Measurements from ENCODE around the gene PTPRR. TPM values are rescaled to one million over a fixed set of nuclear protein-coding genes. Genes with fewer than 3 reads are reported as not detected.

The PTPRR gene
- total and polyA plus RNA-seq, 2 donors (not counting 1 experiment from before 2014, with no cell fraction given), result not detected

GRCh38 chr12:70706611-70707010 is 213.9 kb downstream of the PTPRR start:
- Mint-ChIP-seq H3K4me1 (no peaks in the 10 kb centered on the region), H3K27ac (no peak overlapping the region), H3K27me3 (peaks cover 5% of the 10 kb centered on the region), H3K9me3 (ENCODE audit: insufficient read depth) (no peaks in the 10 kb centered on the region), H3K4me3 (no peak overlapping the region)
- Histone ChIP-seq H3K4me3 (ENCODE audit: control extremely low read depth in 1 of 5, extremely low read depth in 1 of 5, insufficient read depth in 1 of 5, low read depth in 2 of 5, low read length in 4 of 5) (no peak overlapping the region), H3K4me2 (replicated peaks; ENCODE audit: low read depth, low read length, poor library complexity, severe bottlenecking) (no peak overlapping the region), H3K27me3 (replicated peaks in 1 of 4; ENCODE audit: control extremely low read depth in 1 of 4, control insufficient read depth in 3 of 4, insufficient read depth in 4 of 4, low read length in 3 of 4) (peaks cover 0 to 3% (median 0%) of the 10 kb centered on the region in 4 experiments), H3K9ac (ENCODE audit: low read length) (no peak overlapping the region), H4K20me1 (ENCODE audit: control insufficient read depth, insufficient read depth, low read length, poor library complexity, severe bottlenecking) (no peaks in the 10 kb centered on the region), H3K27ac (ENCODE audit: low read length in 2 of 2) (no peak overlapping the region), H3K36me3 (replicated peaks in 1 of 2; ENCODE audit: control extremely low read depth in 1 of 2, control insufficient read depth in 1 of 2, extremely low read depth in 1 of 2, insufficient read depth in 2 of 2, low read length in 1 of 2) (no peaks in the 10 kb centered on the region), H3K4me1 (ENCODE audit: control insufficient read depth in 2 of 2, insufficient read depth in 2 of 2, low read length in 2 of 2) (no peaks in the 10 kb centered on the region), H3K9me3 (ENCODE audit: control extremely low read depth in 1 of 3, control insufficient read depth in 2 of 3, insufficient read depth in 1 of 3, low read length in 2 of 3) (no peaks in the 10 kb centered on the region), H2AFZ (ENCODE audit: insufficient read depth, low read depth, low read length, poor library complexity, severe bottlenecking) (no peak overlapping the region), H3K79me2 (ENCODE audit: control insufficient read depth, insufficient read depth, low read length) (no peaks in the 10 kb centered on the region)
- no peak for DNase-seq
- WGBS (ENCODE audit: insufficient coverage), result no CpG with 5 or more reads among the region's 2 CpGs
- POLR2A ChIA-PET, result no interaction called here
- no peak for ATAC-seq (ENCODE audit: low read depth)
- CTCF ChIA-PET, result interaction anchor here (0.6 kb wide), 1 partner anchor 14 kb away, joined by 3 read pairs; no protein-coding TSS in a partner anchor
- TF ChIP-seq CTCF (IDR thresholded peaks at IDR 0.05) (no peak), EZH2 (IDR thresholded peaks at IDR 0.05; ENCODE audit: borderline replicate concordance, insufficient read depth, low read depth, low read length, poor library complexity, severe bottlenecking) (no peak)
- intact Hi-C loops (cut with micrococcal nuclease), result no loop called here

- ChIA-PET POLR2A (no interaction called here), CTCF (no interaction called here)
- Histone ChIP-seq H3K4me2 (replicated peaks; ENCODE audit: low read depth, low read length, poor library complexity, severe bottlenecking) (no peak overlapping the region), H4K20me1 (ENCODE audit: control insufficient read depth, insufficient read depth, low read length, poor library complexity, severe bottlenecking) (no peaks in the 10 kb centered on the region), H3K27ac (ENCODE audit: low read length in 2 of 2) (no peak overlapping the region), H3K9ac (ENCODE audit: low read length) (no peak overlapping the region), H3K79me2 (ENCODE audit: control insufficient read depth, insufficient read depth, low read length) (no peaks in the 10 kb centered on the region), H3K4me1 (ENCODE audit: control insufficient read depth in 2 of 2, insufficient read depth in 2 of 2, low read length in 2 of 2) (no peaks in the 10 kb centered on the region), H3K4me3 (ENCODE audit: control extremely low read depth in 1 of 5, extremely low read depth in 1 of 5, insufficient read depth in 1 of 5, low read depth in 2 of 5, low read length in 4 of 5) (no peak overlapping the region), H3K9me3 (ENCODE audit: control extremely low read depth in 1 of 3, control insufficient read depth in 2 of 3, insufficient read depth in 1 of 3, low read length in 2 of 3) (no peaks in the 10 kb centered on the region), H2AFZ (ENCODE audit: insufficient read depth, low read depth, low read length, poor library complexity, severe bottlenecking) (no peak overlapping the region), H3K27me3 (replicated peaks in 1 of 4; ENCODE audit: control extremely low read depth in 1 of 4, control insufficient read depth in 3 of 4, insufficient read depth in 4 of 4, low read length in 3 of 4) (no peaks in the 10 kb centered on the region), H3K36me3 (replicated peaks in 1 of 2; ENCODE audit: control extremely low read depth in 1 of 2, control insufficient read depth in 1 of 2, extremely low read depth in 1 of 2, insufficient read depth in 2 of 2, low read length in 1 of 2) (no peaks in the 10 kb centered on the region)
- H3K4me3 Mint-ChIP-seq, result no peak overlapping the region
- DNase-seq, result no peak
- no peak for ATAC-seq (ENCODE audit: low read depth)
- no peak overlapping the region for H3K27ac Mint-ChIP-seq
- no peaks in the 10 kb centered on the region for H3K4me1 Mint-ChIP-seq
- no CpG with 5 or more reads among the region's 1 CpG for WGBS (ENCODE audit: insufficient coverage)
- intact Hi-C loops (cut with micrococcal nuclease), result no loop called here
- TF ChIP-seq CTCF (IDR thresholded peaks at IDR 0.05) (no peak), EZH2 (IDR thresholded peaks at IDR 0.05; ENCODE audit: borderline replicate concordance, insufficient read depth, low read depth, low read length, poor library complexity, severe bottlenecking) (no peak)
- no peaks in the 10 kb centered on the region for H3K9me3 Mint-ChIP-seq (ENCODE audit: insufficient read depth)
- H3K27me3 Mint-ChIP-seq, result peaks cover 7% of the 10 kb centered on the region
Measured at GRCh38 chr12:70698345-70698744, 222.2 kb downstream of the PTPRR start.

Data from B cell (primary cell).